GM21526 (cell line): ENCODE data around the gene ATP8A2.

Experiments used
- ATAC-seq: cut with Tn5 transposase; IDR thresholded peaks from one replicate; pipeline ENCODE4 v1.9.1; 2021; ENCODE audit warnings: moderate library complexity; ENCODE audit not compliant: unreplicated experiment, low FRiP score

Gene ATP8A2

DNA sequence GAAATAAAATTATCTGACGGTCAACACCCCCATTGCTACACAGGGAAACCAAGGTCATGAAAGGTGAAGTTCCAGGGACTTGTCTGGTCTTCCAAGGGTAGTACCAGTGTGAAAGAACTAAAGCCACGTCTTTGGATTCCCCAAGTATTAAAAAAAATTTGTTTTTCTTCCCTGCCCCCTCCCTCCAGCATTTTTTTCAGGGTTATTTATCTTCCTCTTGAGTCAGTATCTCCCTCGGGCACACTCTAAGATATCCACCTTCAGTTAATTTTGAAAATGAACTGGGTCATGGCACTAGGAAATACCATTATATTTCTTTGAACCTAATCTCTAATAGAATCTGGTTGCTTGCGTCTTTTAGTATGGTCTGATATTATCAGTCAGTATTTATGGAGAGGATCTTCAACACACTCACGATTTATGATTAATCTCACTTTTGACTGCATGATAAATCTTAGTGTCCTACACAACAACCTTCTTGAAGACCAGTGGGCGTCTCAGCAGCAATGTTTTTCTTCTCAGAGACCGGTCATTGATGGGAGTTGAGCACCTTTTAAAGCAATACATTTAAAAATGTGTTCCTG, 9.1 kb downstream of the ATP8A2 start:
- no peak for ATAC-seq

DNA sequence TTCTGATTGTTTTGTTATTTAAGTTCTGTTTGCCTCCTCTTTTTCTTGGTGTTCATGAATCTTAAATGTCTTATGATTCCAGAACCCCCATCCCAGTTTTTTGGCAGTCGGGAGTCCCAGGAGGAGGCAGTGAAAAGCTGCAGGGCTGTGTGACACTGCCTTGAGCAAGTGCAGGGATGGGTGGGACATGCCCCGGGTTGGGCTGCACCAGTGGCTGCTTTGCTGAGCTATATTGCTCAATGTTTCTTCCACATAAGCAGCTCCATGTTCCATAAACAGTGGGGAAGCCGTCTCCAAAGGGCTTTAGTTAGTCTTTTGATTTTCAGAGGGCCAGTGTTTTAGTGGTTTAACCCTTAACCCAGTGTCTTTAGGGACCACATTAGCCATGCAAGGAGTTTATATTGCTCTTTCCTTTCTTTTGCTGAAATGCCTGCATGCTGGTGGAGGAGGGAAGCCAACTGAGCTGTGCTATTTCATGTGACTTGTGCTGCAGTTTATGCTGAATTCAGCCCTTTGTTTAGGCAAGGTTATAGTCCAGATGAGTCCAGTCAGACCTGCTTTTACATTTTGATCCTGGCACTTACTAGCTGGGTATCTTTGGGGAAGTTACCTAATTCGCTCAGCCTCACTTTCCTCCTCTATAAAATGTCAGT, 13.1 kb downstream of the ATP8A2 start:
- no peak for ATAC-seq

DNA sequence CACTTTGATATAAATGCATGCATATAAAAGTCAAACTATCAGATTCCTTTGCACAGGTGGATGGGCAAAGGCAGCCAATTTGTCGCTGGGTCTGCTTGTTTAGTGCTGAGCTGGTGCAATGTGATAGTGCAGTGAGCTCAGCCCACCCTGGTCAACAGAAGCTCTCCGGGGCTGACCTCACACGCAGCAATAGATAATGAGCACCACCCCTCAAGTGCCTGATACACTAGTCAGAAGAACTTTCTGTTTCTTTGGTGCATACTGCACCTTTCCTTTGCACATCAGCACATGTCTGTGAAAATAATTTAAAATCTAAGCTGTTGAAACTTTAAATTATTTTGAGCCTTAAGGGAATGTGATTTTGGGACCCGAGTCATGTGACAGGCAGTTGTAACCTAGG, 20.2 kb downstream of the ATP8A2 start:
- no peak for ATAC-seq

DNA sequence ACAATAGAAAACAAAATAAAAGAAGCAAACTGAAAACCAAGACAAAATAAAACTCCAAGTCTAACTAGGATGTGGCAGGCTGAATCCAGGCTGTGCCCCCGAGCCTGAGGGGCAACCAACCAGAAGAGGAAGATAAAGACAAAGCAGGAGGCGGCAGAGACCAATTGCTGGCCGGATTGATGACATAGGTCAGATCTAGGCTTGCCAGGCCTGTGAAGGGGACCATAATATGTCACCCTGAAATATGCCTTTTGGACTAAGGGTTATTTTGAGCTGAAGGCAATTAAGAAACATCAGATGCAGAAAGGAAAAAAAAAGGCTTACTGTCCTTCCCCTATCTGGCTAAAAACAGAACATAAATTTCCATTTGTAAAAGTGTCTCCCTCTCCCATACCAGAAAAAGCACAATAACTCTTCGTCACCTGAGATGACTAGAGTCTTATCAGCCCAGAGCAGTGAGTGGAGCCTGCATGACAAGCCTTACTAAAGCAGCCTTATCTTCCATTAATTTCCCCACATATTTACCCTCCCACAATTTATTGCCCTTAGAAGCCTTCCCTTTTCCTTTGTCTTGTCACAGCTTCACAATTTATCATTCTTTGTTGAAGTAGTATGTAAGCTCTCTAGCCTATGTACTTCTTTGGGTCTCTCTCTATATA, 22.8 kb downstream of the ATP8A2 start:
- no peak for ATAC-seq

DNA sequence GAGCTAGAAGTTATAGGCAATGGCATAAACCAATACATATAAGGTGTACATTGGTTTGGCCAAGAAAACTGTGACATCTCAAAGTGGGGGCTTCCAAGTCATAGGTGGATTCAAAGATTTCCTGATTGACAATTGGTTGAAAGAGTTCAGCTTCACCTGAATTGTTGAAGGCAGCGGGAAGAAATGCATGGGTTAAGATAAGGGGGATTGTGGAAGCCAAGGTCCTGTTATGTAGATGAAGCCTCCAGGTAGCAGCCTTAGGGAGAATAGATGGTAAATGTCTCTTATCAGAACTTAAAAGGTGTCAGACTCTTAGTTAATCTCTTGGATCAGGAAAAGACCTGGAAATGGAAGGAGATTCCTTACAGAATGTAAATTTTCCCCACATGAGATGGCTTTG, 26.0 kb downstream of the ATP8A2 start:
- ATAC-seq: no peak

DNA sequence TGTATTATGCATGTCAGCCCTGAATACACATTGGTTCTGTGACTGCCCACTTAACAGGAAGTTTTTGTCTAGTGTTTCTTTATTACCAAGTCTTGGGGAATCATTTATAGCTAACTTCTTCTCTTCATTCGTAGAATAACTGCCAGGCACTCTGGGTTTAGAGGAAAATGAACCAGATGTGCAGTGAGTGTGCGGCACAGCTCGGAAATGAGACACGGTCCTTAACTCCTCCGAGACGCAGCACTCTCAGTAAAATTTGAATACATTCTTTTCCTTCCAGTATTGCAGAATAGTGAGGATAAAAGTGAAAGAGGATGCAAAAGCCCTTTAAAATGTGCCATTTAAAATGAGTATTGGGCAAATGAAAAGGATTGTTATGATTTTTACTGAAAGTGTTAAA, 29.2 kb downstream of the ATP8A2 start:
- no peak for ATAC-seq

DNA sequence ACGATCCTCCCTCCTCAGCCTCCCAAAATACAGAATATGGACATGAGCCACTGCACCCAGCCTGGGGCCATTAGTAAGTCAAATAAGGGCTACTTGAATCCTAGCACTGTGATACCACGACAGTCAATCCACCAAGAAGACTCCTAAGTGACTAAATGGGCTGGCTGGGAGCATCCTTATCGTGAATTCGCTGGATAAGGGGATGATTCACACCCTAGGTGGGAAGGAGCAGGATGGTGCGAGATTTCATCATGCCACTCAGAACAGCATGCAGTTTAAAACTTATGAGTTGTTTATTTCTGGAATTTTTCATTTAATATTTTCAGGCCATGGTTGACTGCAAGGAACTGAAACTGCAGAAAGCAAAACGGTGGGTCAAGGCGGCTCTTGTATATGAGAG, 30.2 kb downstream of the ATP8A2 start:
- ATAC-seq: no peak

DNA sequence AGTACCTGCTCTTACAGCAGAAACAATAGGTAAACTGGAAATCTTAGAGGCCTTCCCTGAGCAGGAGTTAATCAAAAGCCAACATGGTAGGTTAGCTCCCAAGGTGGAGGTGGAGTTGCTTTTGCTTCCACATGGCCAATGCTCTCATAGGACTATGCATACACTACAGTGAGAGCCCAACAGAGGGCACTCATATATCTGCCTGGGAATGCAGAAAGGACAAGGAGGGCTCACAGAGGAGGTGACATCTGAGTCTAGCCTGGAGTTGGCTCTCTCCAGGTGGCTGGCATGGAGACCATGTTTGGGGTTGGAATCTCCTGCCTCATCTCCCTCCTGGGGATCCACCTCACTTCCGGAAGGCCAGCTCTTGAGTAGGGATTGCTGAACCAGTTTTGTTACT, 34.6 kb downstream of the ATP8A2 start:
- no peak for ATAC-seq

DNA sequence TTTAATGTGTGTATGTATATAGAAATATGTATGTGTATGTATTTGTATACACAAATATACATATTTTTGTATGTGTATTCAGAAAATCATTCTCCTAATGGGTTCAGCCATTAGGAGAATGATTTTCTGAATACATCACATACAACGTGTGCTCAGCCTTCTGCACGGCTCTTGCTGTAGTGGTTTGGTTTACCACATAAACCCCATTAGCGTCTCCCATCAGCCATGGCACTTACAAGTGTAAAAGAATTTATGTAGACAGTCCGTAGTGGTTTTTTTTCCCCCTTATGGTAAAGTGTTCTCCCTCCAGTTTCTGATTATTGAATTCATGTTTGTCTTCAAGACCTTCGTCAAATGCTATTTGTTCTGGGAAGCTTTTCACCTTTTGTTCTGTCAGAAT, 38.2 kb downstream of the ATP8A2 start:
- ATAC-seq: no peak

DNA sequence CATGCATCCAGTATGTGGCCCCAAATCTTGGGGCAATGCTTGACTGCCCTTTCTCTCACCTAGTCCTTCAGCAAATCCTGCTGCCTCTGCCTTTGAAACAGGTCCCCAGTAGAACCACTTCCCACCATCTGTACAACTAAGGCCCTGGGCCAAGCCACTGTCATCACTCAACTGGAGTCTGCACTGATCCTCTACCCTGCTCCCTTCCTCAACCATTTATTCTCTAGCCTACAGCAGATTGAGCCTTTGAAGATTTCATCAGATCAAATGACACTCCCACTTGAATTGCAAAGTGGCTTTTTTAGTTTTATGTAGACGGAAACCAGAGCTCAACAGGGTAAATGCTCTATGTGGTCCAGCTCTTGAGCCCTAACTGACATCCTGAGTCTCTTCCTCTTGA, 43.5 kb downstream of the ATP8A2 start:
- no peak for ATAC-seq

DNA sequence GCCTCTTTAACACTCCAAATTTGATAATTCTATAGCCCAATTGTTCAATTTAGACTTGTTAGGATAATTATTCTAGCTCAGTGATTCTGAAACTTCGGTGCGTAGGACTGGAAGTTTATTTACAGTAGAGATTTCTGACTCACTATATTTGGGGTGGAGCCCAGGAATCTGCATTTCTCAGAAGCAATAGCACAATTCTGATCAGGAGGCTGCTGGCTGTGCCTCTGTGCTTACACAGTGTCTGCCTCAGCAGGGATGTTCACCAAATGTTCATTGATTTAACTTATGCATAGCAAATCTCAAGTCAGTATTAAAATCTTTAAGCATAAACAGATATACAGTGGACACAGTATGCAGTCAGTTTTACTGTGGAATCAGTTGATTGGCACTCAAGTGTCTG, 45.8 kb downstream of the ATP8A2 start:
- no peak for ATAC-seq

DNA sequence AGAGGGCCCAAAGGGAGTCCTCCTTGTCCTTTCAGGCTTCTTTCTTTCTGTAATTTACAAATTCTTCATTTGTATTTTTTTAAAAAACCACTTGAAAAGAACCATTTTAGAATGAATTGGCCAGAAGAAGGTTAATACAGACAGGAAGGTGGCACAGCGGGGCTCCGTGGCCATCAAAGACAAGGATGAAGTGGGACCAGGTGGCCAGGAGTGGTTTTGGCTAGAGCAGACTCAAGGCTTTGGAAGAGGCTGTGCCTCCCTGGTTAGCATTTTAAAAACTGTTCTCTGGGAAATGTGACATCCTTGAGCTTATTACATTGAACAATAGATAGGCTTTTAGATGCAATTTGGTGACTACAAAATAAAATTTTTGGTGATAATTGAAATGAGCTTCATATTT, 48.4 kb downstream of the ATP8A2 start:
- no peak for ATAC-seq

DNA sequence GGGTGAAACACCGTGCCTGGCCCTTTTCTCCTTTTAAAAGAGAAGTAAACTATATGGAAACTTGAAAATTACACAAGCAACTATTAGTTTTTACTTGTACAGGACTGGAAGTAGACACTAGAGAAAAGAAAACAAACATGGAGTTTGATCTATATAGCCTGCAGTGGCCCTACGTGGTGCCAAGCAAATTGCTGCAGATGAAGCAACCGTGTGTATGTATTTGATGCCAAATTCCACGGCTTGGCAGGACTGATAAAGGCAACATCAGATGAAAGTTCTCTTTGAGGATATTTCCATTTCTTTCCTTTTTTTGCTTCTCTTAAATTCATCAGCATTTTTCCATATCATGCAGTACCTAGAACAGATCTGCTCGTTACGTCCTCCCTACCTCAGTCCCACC, 49.8 kb downstream of the ATP8A2 start:
- no peak for ATAC-seq

DNA sequence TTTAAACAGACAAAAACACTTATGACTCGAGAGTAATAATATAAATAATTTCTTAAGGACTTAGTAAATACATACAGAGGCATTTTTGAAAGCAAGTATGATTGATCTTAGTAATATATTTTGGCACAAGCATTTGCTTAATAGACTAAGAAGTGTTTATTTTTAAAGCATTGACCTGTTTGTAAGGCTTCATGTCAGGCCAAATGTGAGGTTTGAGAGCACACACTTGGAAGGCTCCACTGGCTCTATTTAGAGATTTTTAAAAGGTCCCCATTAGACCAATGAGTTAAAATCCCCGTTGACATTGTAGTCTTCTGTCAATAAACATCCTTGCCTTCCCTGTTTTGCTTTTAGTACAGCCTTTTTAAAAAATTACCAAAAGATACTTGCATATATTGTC, 50.4 kb downstream of the ATP8A2 start:
- ATAC-seq: no peak

DNA sequence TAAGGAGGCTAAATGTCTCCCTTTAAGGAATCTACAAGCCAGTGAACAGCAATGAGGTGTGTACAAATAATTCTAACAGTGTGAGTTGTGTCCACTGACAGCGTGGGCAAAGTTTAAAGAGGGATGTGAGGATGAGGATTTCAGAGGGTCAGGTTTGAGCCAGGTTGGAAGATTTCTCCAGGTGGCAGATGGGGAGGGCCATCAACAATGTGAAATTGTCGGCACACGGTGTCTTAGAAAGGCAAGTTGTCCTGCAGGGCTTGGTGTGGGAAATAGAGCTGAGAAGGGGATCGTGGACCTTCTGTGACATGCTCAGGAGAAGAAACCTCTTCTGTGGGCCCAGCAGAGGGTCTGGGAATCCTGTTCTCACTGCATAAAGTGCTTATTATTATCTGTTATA, 52.1 kb downstream of the ATP8A2 start:
- ATAC-seq: no peak

DNA sequence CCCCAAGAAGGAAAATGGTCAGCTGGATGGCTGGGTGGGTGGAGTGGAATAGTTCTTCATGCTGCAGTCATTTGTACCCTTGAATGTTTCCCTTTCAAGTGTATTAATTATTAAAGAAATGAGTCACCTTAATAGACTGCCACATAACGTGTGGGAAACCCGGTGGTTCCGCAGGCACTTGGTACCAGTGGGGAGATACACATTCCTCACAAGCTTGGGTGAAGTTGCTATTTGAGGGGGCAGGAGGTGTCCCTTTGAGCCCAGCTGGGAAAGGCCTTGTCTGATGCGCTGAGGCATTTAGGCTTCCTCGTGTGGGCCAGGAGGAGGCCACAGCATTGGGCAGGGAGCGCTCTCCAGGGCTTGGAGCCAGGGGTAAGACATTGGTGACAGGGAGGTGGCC, 57.7 kb downstream of the ATP8A2 start:
- ATAC-seq: no peak

DNA sequence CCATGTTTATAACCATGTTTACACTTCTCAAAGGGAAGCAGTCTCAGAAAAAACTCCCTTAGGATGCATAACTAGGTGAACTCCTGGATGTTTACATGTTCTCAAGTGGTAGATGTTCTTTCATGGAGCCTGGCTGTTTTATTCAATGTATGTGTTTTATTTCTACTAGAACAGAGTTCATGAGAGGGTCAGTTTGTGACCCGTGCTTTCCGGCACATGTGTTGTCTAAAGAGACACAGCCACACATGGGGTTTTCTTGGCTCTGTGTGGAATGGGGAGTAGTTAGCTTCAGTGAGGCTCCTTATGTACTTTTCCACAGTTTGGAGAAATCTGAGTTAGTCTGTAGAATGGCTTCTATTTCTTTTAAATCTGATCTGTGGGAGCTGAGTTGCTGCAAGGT, 60.9 kb downstream of the ATP8A2 start:
- ATAC-seq: no peak

DNA sequence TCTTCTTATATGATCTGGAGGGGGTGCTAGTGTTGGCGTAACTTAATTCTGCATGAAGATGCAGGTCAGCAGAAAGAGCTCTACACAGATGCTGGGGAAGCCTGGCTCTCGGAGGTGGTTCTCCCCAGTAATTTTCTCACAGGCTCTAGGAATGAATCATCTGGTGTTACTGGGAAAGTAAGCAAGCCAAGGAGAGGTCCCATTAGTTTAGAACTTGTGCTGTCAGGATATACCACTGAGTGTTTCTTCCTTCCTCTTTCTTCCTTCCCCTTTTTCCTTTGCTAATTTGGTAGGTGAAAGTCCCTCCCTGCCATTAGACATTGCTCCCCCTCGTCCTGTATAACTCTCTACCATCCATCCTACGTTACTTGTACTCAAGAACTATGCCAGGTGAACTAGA, 68.3 kb downstream of the ATP8A2 start:
- no peak for ATAC-seq

DNA sequence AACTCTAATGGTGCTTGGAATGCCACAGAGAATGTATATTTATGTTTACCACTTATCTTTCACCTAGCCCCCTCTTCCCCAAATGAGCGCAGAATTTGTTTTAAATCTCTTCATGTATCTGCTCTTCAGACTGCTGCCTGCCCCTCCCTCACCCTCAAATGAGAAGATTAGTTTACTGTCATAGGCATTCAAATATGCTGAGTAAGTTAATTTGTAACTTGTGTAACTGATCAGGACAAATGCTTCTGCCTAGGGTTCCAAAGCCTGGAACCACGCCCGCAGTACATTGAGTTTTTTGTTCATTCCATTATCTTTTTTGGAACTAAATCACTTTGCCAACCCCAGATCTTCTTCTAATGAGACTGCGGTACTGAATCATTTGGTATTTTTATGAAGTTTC, 74.5 kb downstream of the ATP8A2 start:
- no peak for ATAC-seq

DNA sequence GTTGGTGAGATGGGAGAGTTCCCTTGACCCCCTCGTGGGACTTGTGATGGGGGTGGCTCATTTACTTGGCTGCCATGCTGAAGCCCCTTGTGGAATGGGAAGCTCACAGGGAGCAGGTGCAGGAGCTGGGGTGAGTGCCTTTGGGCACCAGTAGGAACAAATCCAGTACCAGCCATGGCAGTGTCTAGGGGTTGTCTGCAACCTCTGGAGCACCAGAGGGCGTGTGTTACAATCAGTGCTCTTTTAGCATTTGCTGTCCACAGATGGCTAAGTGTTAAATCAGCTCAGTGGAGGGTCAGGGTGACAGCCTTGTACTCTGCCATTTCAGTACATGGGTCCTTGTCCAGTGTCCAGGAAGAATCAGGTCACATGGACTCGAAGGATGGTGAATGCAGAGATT, 75.6 kb downstream of the ATP8A2 start:
- ATAC-seq: no peak

DNA sequence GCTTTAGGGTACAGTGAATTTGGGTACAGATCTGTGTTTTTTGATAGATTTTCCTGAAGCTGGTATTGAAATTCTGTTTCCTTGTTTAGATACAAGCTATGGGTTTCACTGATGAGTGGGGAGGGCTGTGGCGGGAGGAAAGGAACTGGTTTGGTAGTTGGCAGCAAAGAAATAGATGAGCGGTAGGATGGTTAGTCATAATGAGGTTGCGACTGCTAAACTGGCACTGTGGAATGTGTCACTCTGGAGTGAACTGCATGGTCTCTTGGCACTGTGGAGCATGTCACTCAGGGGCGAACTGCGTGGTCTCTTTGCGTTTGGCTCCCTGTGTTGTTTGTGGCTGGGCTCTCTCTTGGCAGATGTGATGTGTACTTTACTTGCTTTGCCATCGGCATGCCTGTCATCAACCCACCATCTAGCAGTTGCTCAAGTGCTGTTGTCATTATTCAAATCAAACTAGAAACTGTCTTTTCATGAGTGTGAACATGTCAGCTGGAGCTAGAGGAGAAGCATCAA, 82.1 kb downstream of the ATP8A2 start:
- no peak for ATAC-seq

DNA sequence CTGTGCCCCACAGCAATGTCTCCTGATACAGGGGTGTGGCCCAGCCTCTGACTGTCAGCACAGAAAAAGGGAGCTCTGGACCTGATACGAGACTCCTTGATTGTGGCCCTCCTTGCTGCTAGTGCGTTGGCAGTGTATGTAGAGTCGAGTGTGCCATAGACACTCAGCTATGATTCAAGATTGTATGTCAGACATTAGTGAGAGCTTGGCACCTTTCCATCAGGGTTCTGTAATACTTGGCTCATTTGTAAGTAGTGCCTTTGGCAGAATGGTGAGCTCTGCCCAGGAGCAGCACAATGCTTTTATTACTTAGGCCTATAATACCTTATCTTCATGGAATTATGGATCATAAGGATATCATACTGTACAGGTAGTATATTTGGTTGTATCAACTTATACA, 83.4 kb downstream of the ATP8A2 start:
- no peak for ATAC-seq
